ENCODE measurements around the gene SLCO2B1.

SLCO2B1 gene

DNA sequence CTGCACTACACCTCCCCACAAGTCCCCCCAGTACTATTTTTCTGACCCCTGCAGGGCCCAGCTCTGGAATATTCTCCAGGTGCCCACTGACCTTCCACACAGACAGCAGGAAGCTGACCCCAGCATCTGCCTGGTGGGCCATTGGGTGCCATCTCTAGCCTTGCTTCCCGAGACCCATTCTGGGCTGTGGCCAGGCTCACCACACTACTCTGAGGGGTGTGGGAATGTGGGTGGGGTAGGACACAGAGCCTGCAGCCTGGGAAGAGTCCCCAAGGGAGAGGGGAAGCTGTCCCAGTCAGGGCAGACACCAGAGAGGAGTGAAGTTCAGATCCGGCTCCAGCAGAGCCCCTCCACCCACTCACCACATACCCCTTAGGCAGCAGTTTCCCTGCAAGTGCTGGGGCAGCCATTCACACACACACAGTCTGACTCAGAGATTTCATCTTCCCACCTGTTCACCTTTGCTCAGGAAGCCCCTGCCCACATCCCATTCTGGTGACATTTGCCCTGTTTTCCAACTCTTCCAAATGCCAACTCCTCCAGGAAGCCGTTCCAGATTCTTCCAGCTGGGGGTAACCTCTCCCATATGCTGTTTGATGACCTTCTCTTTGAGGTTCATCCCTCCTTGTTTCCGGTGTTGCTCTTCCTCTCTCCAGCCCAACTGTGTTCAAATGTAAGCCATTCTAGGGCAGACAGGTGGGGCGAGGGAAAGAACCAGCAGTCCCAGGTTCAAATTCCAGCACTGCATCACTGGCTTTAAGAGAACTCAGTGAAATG is 1.9 kb downstream of the SLCO2B1 start:
- H3K4me3 ChIP-seq (replicated peaks; ENCODE audit: insufficient read depth, low read length): no peak overlapping the region
- DNase-seq (ENCODE audit: low read depth in 1 of 2, low spot score in 1 of 2): no peak
- H3K27me3 ChIP-seq (ENCODE audit: insufficient read depth, poor library complexity, severe bottlenecking): no peaks in the 10 kb centered on the region
- H3K27ac ChIP-seq (replicated peaks): no peak overlapping the region
- TF ChIP-seq, protein P1, sequence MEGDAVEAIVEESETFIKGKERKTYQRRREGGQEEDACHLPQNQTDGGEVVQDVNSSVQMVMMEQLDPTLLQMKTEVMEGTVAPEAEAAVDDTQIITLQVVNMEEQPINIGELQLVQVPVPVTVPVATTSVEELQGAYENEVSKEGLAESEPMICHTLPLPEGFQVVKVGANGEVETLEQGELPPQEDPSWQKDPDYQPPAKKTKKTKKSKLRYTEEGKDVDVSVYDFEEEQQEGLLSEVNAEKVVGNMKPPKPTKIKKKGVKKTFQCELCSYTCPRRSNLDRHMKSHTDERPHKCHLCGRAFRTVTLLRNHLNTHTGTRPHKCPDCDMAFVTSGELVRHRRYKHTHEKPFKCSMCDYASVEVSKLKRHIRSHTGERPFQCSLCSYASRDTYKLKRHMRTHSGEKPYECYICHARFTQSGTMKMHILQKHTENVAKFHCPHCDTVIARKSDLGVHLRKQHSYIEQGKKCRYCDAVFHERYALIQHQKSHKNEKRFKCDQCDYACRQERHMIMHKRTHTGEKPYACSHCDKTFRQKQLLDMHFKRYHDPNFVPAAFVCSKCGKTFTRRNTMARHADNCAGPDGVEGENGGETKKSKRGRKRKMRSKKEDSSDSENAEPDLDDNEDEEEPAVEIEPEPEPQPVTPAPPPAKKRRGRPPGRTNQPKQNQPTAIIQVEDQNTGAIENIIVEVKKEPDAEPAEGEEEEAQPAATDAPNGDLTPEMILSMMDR (IDR thresholded peaks at IDR 0.05; ENCODE audit: insufficient read depth, low read length): no peak
- TF ChIP-seq POLR2AphosphoS5 (IDR thresholded peaks at IDR 0.05; ENCODE audit: low read depth): no peak
- no peak for TF ChIP-seq GABPA (IDR thresholded peaks at IDR 0.05; ENCODE audit: low read depth)
- no peak for TF ChIP-seq SPI1 (IDR thresholded peaks at IDR 0.05; ENCODE audit: borderline replicate concordance, low read depth)
- TF ChIP-seq, protein P2, sequence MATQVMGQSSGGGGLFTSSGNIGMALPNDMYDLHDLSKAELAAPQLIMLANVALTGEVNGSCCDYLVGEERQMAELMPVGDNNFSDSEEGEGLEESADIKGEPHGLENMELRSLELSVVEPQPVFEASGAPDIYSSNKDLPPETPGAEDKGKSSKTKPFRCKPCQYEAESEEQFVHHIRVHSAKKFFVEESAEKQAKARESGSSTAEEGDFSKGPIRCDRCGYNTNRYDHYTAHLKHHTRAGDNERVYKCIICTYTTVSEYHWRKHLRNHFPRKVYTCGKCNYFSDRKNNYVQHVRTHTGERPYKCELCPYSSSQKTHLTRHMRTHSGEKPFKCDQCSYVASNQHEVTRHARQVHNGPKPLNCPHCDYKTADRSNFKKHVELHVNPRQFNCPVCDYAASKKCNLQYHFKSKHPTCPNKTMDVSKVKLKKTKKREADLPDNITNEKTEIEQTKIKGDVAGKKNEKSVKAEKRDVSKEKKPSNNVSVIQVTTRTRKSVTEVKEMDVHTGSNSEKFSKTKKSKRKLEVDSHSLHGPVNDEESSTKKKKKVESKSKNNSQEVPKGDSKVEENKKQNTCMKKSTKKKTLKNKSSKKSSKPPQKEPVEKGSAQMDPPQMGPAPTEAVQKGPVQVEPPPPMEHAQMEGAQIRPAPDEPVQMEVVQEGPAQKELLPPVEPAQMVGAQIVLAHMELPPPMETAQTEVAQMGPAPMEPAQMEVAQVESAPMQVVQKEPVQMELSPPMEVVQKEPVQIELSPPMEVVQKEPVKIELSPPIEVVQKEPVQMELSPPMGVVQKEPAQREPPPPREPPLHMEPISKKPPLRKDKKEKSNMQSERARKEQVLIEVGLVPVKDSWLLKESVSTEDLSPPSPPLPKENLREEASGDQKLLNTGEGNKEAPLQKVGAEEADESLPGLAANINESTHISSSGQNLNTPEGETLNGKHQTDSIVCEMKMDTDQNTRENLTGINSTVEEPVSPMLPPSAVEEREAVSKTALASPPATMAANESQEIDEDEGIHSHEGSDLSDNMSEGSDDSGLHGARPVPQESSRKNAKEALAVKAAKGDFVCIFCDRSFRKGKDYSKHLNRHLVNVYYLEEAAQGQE (IDR thresholded peaks at IDR 0.05; ENCODE audit: insufficient replicate concordance, low read depth): no peak

DNA sequence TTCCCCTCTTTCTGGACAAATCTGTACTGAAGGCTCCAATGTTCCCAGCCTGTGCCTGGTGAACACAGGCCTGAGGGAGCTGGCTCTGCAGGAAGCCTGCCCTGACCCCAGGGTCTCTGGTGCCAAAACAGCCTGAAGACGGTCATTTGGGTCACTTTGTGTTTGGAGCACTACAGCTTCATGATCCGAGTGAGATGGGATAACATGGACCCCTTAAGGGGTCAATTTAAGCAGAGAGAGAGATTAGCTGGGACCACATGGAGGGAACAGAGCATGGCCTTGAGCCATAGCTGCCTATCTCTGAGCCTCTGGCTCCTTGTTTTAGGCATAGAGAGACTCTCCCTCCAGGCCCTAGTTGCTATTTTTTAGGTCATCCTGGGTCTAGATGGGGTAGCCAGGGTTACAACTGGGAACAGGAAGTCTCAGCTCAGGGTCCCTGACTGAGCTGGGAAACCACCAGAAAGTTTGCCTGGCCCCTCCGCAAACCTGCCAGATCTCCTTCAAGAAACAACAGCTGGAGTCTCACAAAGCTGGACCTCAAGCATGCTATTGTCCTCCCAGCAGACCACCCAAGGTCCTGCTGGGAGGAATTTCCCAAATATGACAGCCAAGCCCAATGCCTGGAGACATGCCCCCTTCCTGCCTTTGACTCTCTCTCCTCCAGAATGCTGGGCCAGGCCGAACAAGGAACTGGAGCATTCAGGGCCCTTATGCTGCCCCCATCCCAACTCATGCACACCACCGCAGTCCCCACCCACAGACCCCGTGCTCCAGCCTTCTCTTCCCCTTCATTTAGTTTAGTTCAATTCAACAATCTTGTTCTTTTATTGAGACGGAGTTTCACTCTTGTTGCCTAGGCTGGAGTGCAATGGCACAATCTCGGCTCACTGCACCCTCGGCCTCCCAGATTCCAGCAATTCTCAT is 4.0 kb downstream of the SLCO2B1 start:
- Histone ChIP-seq H3K27me3 (ENCODE audit: insufficient read depth, poor library complexity, severe bottlenecking) (no peaks in the 10 kb centered on the region), H3K27ac (replicated peaks) (no peak overlapping the region), H3K4me3 (replicated peaks; ENCODE audit: insufficient read depth, low read length) (no peak overlapping the region)
- TF ChIP-seq GABPA (IDR thresholded peaks at IDR 0.05; ENCODE audit: low read depth) (no peak), POLR2AphosphoS5 (IDR thresholded peaks at IDR 0.05; ENCODE audit: low read depth) (no peak), SPI1 (IDR thresholded peaks at IDR 0.05; ENCODE audit: borderline replicate concordance, low read depth) (no peak)
- TF ChIP-seq, protein P1 (IDR thresholded peaks at IDR 0.05; ENCODE audit: insufficient read depth, low read length): no peak
- TF ChIP-seq, protein P2 (IDR thresholded peaks at IDR 0.05; ENCODE audit: insufficient replicate concordance, low read depth): no peak
- no peak for DNase-seq (ENCODE audit: low read depth in 1 of 2, low spot score in 1 of 2)

DNA sequence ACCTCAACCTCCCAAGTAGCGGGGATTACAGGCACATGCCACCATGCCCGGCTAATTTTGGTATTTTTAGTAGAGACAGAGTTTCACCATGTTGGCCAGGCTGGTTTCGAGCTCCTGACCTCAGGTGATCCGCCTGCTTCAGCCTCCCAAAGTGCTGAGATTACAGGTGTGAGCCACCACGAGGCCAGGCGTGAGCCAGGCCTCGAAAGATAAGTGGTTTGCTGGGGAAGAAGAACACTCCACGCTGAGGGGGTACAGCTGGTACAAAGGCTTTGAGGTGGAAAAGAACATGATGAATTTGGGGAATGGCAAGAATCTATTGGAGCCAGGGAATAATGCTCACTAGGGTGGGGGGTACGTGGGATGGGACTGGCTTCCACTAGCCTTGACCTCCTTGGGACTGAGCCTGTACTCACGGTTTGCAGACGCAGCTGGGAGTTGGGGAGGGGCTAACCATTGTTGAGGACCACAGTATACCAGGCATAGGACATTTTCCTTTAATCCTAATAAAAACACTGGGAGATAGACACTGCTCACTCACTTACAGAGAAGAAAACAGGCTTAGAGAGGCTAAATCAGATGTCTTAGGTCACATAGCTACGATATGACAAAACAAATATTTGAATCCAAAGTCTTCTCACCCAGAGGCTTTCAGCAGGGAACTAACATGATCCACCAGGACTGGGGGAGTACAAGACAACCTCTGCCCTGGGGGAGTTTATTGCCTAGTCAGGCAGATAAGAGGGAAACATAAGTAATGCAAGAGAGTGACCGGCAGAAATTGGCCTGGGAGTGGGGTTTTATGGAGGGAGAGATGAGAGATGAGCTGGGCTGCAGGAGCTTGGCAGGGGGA is 4.9 kb downstream of the SLCO2B1 start:
- no peak overlapping the region for H3K4me3 ChIP-seq (replicated peaks; ENCODE audit: insufficient read depth, low read length)
- TF ChIP-seq, protein P2 (IDR thresholded peaks at IDR 0.05; ENCODE audit: insufficient replicate concordance, low read depth): no peak
- TF ChIP-seq GABPA (IDR thresholded peaks at IDR 0.05; ENCODE audit: low read depth): no peak
- TF ChIP-seq SPI1 (IDR thresholded peaks at IDR 0.05; ENCODE audit: borderline replicate concordance, low read depth): no peak
- TF ChIP-seq POLR2AphosphoS5 (IDR thresholded peaks at IDR 0.05; ENCODE audit: low read depth): no peak
- TF ChIP-seq, protein P1 (IDR thresholded peaks at IDR 0.05; ENCODE audit: insufficient read depth, low read length): no peak
- no peaks in the 10 kb centered on the region for H3K27me3 ChIP-seq (ENCODE audit: insufficient read depth, poor library complexity, severe bottlenecking)
- DNase-seq (ENCODE audit: low read depth in 1 of 2, low spot score in 1 of 2): no peak
- H3K27ac ChIP-seq (replicated peaks): no peak overlapping the region

Measured in HL-60 (cell line).